Activated T-cell treated with anti-CD3 and anti-CD28 coated beads for 48 hours (primary cell): ENCODE results near the gene SIN3B.
"Not testable (repeated sequence)": the region's sequence is repeated elsewhere in the genome, so short reads cannot be mapped to it uniquely, and the experiment has no call there.

Experiments
- DNase-seq: peaks from one replicate; pipeline ENCODE4 v3.0.0-alpha.2; 2020; ENCODE audit warnings: low read depth

SIN3B gene

DNA sequence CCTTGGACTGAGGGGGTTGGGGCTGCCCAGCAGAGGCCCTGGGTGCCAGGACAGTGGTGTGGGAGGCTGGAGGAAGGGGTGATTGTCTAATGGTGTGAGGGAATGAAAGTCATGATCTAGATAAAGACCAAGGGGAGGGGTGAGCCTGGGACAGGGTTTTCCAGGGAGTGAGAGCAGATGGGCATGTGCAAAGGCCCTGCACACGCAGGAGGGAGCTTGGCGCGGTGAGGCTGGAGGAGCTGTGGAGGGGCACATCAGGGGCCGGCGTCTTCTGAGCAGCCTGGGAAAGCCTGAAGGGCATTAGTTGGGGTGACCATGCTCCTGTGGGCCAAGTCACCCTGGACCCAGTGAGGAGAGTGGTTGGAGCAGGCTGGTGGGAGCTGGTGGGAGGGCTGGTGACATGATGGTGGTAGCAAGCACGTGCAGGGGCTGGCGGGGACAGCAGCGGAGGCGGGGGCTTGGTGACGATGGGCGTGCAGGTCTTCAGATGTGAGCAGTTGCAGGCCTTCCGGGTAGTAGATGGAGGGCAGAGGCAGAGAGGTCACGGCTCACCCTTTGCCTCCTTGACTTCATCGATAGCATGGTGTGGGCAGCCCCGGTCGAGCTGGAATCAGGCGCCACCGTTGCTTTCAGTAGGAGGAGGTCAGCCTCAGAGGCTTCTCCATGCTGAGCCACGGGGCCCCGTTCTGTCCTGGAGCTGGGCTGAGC lies 39.4 kb downstream of the SIN3B start:
- DNase-seq, result no peak

GRCh38 chr19:16869331-16869972 lies 40.3 kb downstream of the SIN3B start:
- no peak for DNase-seq

DNA sequence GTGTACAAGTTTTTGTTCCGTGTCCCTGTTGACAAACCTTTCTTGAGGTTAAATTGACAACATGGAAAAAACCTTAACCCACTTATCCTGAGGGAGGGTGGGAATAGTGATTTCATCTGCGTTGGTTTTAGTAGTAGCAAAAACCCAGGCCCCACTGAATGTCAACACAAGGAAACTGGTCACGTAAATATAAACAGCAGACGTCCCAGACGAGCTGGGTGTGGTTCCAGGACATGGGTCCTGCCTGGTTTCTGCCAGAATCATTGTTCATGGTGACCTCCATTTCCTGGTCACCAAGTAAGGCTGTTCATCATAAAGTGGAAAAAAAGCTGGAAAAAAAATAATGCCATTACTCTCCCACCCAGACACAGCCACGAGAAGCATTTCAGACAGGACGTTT lies 42.7 kb downstream of the SIN3B start:
- no peak for DNase-seq

GRCh38 chr19:16872728-16873127 lies 43.5 kb downstream of the SIN3B start:
- no peak for DNase-seq

- no peak for DNase-seq
Measured at GRCh38 chr19:16873594-16873993, 44.4 kb downstream of the SIN3B start.

- no peak for DNase-seq
Measured at GRCh38 chr19:16874250-16874977, 45.2 kb downstream of the SIN3B start.

DNA sequence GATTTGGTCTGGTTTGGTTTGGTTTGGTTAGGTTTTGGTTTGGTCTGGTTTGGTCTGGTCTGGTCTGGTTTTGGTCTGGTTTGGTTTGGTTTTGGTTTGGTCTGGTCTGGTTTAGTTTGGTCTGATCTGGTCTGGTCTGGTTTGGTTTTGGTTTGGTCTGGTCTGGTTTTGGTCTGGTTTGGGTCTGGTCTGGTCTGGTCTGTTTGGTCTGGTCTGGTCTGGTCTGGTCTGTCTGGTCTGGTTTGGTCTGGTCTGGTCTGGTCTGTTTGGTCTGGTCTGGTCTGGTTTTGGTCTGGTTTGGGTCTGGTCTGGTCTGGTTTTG lies 45.7 kb downstream of the SIN3B start:
- not testable (repeated sequence) for DNase-seq

DNA sequence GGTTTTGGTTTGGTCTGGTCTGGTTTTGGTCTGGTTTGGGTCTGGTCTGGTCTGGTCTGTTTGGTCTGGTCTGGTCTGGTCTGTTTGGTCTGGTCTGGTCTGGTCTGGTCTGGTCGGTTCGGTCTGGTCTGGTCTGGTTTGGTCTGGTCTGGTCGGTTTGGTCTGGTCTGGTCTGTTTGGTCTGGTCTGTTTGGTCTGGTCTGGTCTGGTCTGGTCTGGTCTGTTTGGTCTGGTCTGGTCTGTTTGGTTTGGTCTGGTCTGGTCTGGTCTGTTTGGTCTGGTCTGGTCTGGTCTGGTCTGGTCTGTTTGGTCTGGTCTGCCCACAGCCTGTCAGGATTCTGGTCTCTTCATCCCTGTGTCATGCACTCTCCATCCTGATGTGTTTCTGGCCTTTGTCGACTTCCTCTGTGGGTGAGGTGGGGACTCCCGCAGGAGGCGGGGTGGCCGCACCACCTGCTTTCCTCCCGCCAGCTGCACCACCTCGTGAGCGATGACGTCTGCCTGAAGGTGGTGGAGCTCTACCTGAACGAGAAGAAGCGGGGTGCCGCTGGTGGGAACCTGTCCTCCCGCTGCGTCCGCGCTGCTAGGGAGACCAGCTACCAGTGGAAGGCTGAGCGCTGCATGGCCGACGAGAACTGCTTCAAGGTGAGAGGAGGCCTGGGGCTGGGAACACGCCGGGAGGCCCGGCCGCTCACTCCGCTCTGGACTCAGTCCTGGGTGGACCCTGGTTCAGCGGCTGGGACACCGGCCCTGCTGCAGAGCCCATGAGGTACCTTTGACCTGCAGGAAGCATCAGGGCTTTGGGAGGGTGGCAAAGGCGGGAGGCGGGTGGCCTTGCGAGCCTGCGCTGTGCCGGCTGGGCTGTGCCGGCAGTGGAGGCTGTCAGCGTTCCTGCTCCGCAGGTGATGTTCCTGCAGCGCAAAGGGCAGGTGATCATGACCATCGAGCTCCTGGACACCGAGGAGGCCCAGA lies 46.7 kb downstream of the SIN3B start:
- DNase-seq, result no peak

GRCh38 chr19:16876904-16877361 lies 47.7 kb downstream of the SIN3B start:
- no peak for DNase-seq

- DNase-seq, result no peak
Measured at GRCh38 chr19:16877581-16877980, 48.4 kb downstream of the SIN3B start.

DNA sequence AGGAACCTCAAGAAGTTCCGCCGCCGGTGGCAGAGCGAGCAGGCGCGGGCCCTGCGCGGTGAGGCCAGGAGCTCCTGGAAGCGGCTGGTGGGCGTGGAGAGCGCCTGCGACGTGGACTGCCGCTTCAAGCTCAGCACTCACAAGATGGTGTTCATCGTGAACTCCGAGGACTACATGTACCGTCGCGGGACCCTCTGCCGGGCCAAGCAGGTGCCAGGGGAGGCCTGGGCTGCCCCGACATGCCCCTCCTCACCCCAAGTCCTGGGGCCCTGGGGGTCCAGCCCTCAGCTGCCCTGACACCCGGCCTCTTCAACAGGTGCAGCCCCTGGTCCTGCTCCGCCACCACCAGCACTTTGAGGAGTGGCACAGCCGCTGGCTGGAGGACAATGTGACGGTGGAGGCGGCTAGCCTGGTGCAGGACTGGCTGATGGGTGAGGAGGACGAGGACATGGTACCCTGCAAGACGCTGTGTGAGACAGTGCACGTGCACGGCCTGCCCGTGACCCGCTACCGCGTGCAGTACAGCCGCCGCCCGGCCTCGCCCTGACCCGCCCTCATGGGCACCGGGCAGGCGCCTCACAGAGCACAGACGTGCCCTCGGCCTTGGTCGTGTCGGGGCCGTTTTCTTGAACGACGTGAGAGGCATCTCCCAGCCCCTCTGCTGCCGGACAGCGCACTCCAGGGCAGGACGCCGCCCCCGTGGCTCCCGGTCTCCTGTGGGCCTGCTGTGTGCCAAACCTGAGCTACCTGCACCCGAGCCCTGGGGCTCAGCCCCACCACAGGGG lies 49.2 kb downstream of the SIN3B start:
- DNase-seq, result no peak

DNA sequence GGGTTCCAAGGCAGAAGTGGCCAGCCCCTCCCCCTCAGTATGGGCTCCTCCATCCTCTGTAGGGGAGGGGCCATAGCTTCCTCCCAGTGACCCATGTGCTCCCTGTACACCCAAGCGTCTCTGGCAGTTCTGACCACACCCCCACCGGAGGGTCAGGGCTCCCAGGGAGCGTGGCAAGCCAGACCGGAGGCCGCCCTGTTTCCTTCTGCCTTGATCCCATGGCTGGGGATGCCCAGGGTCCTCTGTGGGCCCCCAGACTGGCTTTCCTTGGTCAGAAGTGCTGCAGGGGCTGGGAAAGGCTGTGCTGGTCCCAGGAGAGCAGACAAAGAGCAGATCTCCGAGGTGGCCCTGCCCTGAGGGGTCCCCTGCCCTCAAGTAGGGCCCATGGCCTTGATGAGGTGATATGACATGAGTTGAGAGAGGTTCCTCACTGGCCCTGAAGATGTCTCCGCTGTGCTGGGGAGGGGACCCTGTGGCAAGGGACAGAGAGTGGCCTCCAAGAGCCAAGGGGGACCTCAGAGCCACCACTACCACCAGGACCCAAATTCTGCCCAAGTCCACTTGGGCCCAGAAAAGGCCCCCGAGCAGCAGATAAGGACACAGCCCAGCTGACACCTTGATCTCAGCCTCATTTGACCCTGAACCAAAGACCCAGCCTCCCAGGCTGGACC lies 51.8 kb downstream of the SIN3B start:
- DNase-seq, result no peak

DNA sequence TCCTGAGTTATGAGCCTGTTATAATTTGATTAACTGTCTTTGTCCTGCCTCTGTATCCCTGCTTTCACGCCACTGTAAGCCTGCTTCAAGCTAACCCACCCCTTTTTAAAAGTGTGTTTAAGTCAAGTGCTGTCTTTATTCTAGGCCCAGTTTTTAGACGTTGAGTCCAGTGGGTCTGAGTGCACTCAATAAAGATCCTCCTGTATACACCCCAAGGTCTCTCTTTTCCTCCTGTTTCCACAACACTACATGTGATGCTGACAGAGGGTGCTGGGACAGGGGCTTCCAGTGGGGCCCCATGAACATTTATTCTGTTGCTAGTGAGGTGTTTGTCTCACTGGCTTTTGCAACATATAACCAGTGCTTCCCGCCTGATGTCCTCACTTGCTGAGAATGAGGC lies 52.9 kb downstream of the SIN3B start:
- no peak for DNase-seq

DNA sequence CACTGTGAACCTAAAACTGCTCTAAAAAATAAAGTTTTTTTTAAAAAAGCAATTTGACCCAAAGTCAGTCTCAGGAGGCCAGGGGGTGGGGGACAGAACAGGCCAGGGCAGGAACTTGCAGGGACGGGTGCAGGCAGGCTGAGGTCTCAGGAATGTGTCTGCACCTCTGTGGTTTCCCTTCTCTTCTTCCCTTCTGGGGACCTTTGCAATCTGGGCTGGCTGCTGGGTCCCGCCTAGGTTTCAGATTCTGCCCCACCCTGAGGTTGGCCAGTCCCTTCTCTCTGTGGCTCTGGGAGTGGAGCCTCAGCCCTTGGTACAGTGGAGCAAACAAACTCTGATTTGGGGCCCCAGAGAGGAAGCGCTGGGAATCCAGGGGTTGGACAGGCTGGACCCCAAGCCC lies 54.3 kb downstream of the SIN3B start:
- DNase-seq, result no peak

DNA sequence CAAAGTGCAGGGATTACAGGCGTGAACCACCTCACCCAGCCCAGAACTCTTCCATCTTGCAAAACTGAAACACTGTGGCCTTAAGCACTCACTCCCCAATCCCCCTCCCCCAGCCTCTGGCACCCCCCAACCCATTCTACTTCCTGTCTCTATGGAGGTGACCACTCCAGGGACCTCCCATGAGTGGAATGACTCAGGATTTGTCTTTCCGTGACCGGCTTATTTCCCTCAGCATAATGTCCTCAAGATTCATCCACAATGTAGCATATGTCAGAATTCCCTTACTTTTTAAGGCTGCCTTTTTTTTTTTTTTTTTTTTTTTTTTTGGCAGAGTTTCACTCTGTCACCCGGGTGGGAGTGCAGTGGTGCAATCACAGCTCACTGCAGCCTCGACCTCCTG lies 56.0 kb downstream of the SIN3B start:
- no peak for DNase-seq

- DNase-seq, result no peak
Measured at GRCh38 chr19:16886305-16886880, 57.2 kb downstream of the SIN3B start.

DNA sequence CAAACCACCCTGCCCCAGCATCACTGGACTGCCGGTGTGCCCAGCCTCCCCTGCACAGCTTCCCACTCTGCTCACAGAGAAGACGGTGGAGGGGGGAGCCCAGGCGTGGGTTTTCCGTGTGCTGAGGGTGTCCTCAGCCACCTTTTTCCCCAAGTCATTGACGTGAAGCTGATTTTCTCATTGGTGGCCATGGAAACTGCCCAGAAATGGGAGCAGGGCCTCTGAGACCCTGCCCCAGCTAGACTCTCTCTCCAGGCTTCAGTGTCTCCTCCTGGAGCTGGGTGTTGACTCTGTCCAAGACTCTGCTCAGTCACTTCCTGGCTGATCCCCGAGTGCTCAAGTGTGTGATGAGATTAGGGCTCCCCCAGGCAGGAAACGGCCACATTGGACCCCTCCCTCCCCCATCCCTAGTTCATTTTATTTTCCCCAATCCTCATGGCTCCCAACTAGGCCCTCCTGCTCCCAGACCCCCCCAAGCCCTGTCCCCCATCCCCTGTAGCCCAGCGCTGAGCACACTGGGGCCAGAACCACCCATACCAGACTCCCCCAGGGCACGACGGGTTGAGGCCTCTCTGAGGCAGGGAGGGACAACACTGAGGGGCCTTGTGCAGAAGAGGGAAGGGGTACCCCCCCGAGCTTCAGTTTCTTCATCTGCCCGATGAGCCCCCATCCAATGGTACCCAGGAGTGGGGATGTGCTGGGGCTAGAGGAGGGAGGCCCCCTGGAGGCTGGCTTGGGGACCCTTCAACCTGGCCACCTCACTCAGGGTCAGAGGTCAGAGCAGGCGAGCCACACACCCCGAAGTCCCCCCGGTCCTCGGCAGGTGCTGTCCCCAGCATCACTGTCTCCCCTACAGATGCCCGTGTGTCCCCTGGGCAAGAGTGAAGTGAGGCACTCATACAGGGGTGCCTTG lies 58.4 kb downstream of the SIN3B start:
- no peak for DNase-seq

GRCh38 chr19:16888629-16889365 lies 59.6 kb downstream of the SIN3B start, which contains the start of gene F2RL3:
Gene F2RL3, plus strand, starts transcription at chr19:16888999. Its CDS starts 191 bp downstream, at chr19:16889190.
- no peak for DNase-seq
